ENCODE measurements around the gene HSD17B8.
A peak's percentile ranks its signal among the peaks of the same experiment; 100 is the strongest.

The HSD17B8 gene

DNA sequence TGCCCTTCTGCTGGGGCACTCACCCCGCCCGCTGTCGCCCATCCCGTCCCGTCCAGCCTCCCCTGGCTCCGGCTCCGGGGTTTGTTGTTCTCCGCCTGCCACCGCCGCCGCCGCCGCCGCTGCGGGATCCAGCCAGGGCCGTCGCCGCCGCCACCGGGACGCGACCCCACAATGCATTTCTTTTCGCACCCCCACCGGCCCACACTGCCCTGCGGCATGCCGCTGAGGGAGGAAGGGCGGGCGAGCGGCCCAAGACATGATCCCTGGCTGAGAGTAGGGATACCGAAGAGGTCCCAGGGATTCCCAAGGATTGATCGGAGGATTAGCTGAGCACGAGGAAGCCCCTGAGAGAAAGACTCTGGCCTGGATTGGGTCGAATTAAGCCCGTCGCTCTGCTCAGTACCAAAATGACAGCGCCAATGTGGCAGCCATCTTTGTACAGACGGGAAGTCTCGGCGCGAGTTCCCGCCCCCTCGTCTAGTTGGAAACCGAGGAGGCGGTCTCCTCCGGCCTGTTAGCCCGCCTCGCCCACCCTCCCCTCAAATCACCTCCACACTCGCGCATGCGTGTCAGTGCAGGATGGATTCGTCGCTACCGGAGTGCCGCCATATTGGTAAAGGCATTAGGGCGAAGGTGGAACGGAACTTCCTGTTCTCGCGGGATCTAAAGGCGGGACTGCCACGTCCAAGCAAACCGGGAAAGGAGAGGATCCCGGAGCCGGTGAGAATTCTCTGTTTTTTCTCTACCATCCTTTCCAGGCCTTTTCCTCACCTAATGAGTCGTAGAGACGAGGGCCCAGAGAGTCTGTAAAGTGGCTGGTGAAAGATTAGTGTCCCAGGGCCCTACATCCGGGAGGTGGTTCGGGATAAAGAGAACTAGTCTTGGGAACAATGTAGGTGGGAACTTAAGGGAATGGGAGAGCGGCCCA, 4.0 kb upstream of the HSD17B8 start, which contains the start of the genes RXRB and SLC39A7:
Gene RXRB (minus strand): TSS at position 447 of the 928 bp plus-strand sequence. CDS start 189 bp downstream, at position 258.
Gene SLC39A7 (plus strand): TSS at position 649 of the 928 bp plus-strand sequence. CDS start 379 bp downstream, outside the sequence.
- 0% methylated on average over 68 of the region's 68 CpGs for WGBS, 2 experiments
- H3K9me3 ChIP-seq (ENCODE audit: control insufficient read depth, low read length), result no peaks in the 10 kb centered on the region
- peaks cover 24% of the 10 kb centered on the region for H3K36me3 ChIP-seq (ENCODE audit: control insufficient read depth, insufficient read depth, low read length)
- H3K27ac ChIP-seq (ENCODE audit: insufficient read depth, low read depth, low read length, poor library complexity, severe bottlenecking), result peak within 1 kb of the TSS; percentile 95
- peak within 1 kb of the TSS; percentile 95 for H3K4me3 ChIP-seq (ENCODE audit: insufficient read depth, low read depth, low read length)
- H3K4me1 ChIP-seq (ENCODE audit: control insufficient read depth, insufficient read depth, low read length), result peaks cover 22% of the 10 kb centered on the region
- H3K27me3 ChIP-seq (ENCODE audit: control insufficient read depth, insufficient read depth, low read length, poor library complexity, severe bottlenecking), result peaks cover 3% of the 10 kb centered on the region

DNA sequence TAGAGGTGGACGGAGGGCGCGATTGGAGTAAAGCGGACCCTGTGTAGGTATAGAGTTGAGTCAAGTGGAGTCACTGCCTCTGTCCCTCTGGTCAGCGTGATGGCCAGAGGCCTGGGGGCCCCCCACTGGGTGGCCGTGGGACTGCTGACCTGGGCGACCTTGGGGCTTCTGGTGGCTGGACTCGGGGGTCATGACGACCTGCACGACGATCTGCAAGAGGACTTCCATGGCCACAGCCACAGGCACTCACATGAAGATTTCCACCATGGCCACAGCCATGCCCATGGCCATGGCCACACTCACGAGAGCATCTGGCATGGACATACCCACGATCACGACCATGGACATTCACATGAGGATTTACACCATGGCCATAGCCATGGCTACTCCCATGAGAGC, 3.3 kb upstream of the HSD17B8 start:
- H3K27ac ChIP-seq (ENCODE audit: insufficient read depth, low read depth, low read length, poor library complexity, severe bottlenecking), result peak overlapping the region; percentile 95
- whole genome bisulfite sequencing, 2 experiments, result 6 to 7% methylated on average over 14 of the region's 14 CpGs

DNA sequence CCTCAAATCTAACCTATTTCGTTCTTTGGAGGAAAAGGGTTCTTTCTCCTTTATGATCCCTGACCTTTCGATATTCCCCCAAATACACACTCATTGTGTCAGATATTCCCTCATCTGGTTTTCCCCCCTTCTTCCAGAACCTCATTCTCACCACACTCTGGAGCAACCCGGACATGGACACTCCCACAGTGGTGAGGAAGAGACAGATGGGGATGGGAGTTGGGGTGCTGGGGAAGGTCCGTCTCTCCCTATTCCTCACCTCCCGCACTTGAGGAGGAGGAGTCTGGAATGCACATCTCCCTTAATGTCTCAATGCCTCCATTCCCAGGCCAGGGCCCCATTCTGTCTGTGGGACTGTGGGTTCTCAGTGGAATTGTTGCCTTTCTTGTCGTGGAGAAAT, 2.5 kb upstream of the HSD17B8 start:
- Histone ChIP-seq H3K4me3 (ENCODE audit: insufficient read depth, low read depth, low read length) (no peak overlapping the region), H3K27ac (ENCODE audit: insufficient read depth, low read depth, low read length, poor library complexity, severe bottlenecking) (no peak overlapping the region), H3K27me3 (ENCODE audit: control insufficient read depth, insufficient read depth, low read length, poor library complexity, severe bottlenecking) (peaks cover 8% of the 10 kb centered on the region), H3K4me1 (ENCODE audit: control insufficient read depth, insufficient read depth, low read length) (peaks cover 30% of the 10 kb centered on the region), H3K9me3 (ENCODE audit: control insufficient read depth, low read length) (no peaks in the 10 kb centered on the region), H3K36me3 (ENCODE audit: control insufficient read depth, insufficient read depth, low read length) (peaks cover 19% of the 10 kb centered on the region)
- 92 to 95% methylated on average over 5 to 6 of the region's 6 CpGs for WGBS, 2 experiments

More for the DNA sequence above, 3.3 kb upstream of the HSD17B8 start:
- Histone ChIP-seq H3K4me1 (ENCODE audit: control insufficient read depth, insufficient read depth, low read length) (peaks cover 28% of the 10 kb centered on the region), H3K36me3 (ENCODE audit: control insufficient read depth, insufficient read depth, low read length) (peaks cover 19% of the 10 kb centered on the region), H3K9me3 (ENCODE audit: control insufficient read depth, low read length) (no peaks in the 10 kb centered on the region), H3K4me3 (ENCODE audit: insufficient read depth, low read depth, low read length) (peak overlapping the region; percentile 95), H3K27me3 (ENCODE audit: control insufficient read depth, insufficient read depth, low read length, poor library complexity, severe bottlenecking) (peaks cover 8% of the 10 kb centered on the region)

DNA sequence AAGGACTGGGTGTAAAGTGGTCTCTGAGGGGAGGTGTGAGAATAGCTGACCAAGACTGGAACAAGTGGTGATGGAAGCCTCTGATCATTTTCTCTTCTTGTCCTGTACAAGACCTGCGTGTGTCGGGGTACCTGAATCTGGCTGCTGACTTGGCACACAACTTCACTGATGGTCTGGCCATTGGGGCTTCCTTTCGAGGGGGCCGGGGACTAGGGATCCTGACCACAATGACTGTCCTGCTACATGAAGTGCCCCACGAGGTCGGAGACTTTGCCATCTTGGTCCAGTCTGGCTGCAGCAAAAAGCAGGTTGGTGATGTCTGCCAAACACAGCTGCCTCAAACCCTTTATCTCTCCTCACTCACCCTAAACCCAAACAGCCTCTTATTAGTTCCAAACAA, 1.7 kb upstream of the HSD17B8 start:
- peaks cover 19% of the 10 kb centered on the region for H3K36me3 ChIP-seq (ENCODE audit: control insufficient read depth, insufficient read depth, low read length)
- peaks cover 8% of the 10 kb centered on the region for H3K27me3 ChIP-seq (ENCODE audit: control insufficient read depth, insufficient read depth, low read length, poor library complexity, severe bottlenecking)
- WGBS, 2 experiments, result 93 to 96% methylated on average over 6 of the region's 6 CpGs
- H3K27ac ChIP-seq (ENCODE audit: insufficient read depth, low read depth, low read length, poor library complexity, severe bottlenecking), result no peak overlapping the region
- peaks cover 30% of the 10 kb centered on the region for H3K4me1 ChIP-seq (ENCODE audit: control insufficient read depth, insufficient read depth, low read length)
- H3K4me3 ChIP-seq (ENCODE audit: insufficient read depth, low read depth, low read length), result no peak overlapping the region
- no peaks in the 10 kb centered on the region for H3K9me3 ChIP-seq (ENCODE audit: control insufficient read depth, low read length)

DNA sequence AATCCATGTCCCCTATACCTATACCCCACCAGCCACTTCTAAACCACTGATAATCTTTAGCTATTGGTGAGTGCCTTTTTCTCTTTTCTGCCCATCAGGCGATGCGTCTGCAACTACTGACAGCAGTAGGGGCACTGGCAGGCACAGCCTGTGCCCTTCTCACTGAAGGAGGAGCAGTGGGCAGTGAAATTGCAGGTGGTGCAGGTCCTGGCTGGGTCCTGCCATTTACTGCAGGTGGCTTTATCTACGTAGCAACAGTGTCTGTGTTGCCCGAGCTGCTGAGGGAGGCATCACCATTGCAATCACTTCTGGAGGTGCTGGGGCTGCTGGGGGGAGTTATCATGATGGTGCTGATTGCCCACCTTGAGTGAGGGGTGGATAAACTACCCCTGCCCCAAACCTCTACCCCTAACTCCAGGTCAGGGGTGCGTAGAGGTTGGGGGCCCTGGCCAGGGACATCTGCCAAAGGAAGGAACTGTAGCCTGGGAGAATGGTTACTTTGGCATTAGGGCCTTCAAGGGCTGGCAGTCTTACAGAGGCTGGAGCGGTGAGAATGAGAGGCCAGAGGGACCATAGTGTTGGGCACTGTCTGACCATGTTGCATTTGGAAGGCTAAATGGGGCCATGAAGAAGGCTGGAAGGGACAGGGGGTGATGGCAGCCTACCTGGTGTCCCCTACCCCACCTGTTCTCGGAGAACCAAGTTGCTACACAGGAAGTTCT, 851 bp upstream of the HSD17B8 start:
- Histone ChIP-seq H3K27ac (ENCODE audit: insufficient read depth, low read depth, low read length, poor library complexity, severe bottlenecking) (no peak overlapping the region), H3K4me1 (ENCODE audit: control insufficient read depth, insufficient read depth, low read length) (peaks cover 30% of the 10 kb centered on the region), H3K4me3 (ENCODE audit: insufficient read depth, low read depth, low read length) (no peak overlapping the region), H3K27me3 (ENCODE audit: control insufficient read depth, insufficient read depth, low read length, poor library complexity, severe bottlenecking) (peaks cover 8% of the 10 kb centered on the region), H3K36me3 (ENCODE audit: control insufficient read depth, insufficient read depth, low read length) (peaks cover 19% of the 10 kb centered on the region), H3K9me3 (ENCODE audit: control insufficient read depth, low read length) (no peaks in the 10 kb centered on the region)
- WGBS, 2 experiments, result 94 to 96% methylated on average over 7 of the region's 7 CpGs

DNA sequence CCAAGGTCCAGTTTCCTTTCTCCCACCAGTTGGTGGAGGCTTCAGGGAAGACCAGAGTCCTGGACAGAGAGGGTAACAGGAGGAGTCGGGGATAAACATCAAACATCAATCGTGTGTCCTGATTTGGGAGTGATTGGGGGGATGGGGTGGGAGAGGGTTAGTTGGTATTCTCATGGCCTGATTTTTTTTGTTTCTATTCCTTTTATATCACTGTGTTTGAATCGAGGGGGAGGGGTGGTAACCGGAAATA, 365 bp upstream of the HSD17B8 start:
- peaks cover 33% of the 10 kb centered on the region for H3K4me1 ChIP-seq (ENCODE audit: control insufficient read depth, insufficient read depth, low read length)
- 4 to 6% methylated on average over 4 of the region's 4 CpGs for WGBS, 2 experiments
- H3K27ac ChIP-seq (ENCODE audit: insufficient read depth, low read depth, low read length, poor library complexity, severe bottlenecking), result no peak overlapping the region
- H3K27me3 ChIP-seq (ENCODE audit: control insufficient read depth, insufficient read depth, low read length, poor library complexity, severe bottlenecking), result peaks cover 8% of the 10 kb centered on the region
- no peaks in the 10 kb centered on the region for H3K9me3 ChIP-seq (ENCODE audit: control insufficient read depth, low read length)
- H3K36me3 ChIP-seq (ENCODE audit: control insufficient read depth, insufficient read depth, low read length), result peaks cover 19% of the 10 kb centered on the region
- peak overlapping the region; percentile 60 for H3K4me3 ChIP-seq (ENCODE audit: insufficient read depth, low read depth, low read length)

DNA sequence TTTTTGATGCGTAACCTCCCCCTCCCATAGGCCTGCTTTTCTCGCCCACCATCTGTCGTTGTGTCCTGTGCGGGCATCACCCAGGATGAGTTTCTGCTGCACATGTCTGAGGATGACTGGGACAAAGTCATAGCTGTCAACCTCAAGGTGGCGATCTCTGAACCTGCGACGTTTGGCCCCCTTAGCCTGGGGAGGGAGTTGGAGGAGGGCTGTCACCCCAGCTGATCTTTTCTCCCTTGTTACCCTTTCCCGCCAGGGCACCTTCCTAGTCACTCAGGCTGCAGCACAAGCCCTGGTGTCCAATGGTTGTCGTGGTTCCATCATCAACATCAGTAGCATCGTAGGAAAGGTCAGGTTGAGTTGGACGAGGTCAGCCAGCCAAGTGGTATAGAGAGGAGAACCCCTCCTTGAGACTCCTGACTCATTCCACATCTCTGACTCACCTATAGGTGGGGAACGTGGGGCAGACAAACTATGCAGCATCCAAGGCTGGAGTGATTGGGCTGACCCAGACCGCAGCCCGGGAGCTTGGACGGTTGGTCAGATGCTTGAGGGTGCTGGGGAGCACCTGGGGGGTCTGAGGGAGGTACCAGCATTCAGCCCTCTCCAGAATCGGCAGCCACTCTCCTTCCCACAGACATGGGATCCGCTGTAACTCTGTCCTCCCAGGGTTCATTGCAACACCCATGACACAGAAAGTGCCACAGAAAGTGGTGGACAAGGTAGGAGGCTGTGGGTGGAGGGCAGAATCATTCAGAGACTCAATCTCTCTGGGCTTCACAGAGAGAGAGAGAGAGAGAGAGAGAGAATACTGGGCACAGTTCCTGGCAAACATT, 954 bp downstream of the HSD17B8 start:
- WGBS, 2 experiments, result 25 to 27% methylated on average over 17 of the region's 17 CpGs
- H3K27ac ChIP-seq (ENCODE audit: insufficient read depth, low read depth, low read length, poor library complexity, severe bottlenecking), result peak overlapping the region; percentile 92
- H3K36me3 ChIP-seq (ENCODE audit: control insufficient read depth, insufficient read depth, low read length), result peaks cover 28% of the 10 kb centered on the region
- peaks cover 8% of the 10 kb centered on the region for H3K27me3 ChIP-seq (ENCODE audit: control insufficient read depth, insufficient read depth, low read length, poor library complexity, severe bottlenecking)
- no peaks in the 10 kb centered on the region for H3K9me3 ChIP-seq (ENCODE audit: control insufficient read depth, low read length)
- H3K4me3 ChIP-seq (ENCODE audit: insufficient read depth, low read depth, low read length), result peak overlapping the region; percentile 60
- H3K4me1 ChIP-seq (ENCODE audit: control insufficient read depth, insufficient read depth, low read length), result peaks cover 46% of the 10 kb centered on the region

DNA sequence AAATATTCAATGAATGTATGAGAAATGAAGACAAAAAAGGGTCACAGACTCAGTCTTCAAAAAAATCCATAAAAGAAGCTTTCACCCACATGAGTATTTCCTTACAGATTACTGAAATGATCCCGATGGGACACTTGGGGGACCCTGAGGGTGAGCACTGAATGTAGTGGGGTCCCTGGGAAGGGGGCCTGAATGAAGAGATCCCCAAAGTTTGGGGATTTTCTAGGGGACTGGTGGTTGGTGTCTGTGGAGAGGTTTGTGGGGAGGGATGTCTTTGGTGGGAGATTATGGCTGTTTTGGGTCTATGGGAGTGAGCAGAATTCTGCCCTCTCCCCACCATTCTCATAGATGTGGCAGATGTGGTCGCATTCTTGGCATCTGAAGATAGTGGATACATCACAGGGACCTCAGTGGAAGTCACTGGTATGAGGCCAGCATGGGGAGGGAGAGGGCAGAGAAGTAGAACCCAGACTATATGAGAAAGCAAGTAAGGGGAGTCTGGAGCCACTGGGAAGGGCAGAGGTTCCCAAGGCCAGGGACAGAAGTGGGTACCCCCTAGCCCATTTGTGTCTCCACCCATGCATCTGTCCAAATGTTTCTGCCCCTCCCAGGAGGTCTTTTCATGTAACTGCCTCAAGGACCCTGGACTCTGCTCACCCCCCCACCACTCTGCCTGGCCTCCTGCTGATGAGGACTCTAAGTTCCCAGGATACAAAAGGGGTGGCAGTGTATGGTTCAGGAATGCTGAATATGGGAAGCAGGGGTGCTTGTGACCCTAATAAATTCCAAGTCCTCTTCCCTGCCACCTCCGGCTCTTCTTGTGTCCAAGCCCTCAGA, 1.8 kb downstream of the HSD17B8 start:
- H3K9me3 ChIP-seq (ENCODE audit: control insufficient read depth, low read length), result no peaks in the 10 kb centered on the region
- H3K27me3 ChIP-seq (ENCODE audit: control insufficient read depth, insufficient read depth, low read length, poor library complexity, severe bottlenecking), result peaks cover 8% of the 10 kb centered on the region
- H3K4me3 ChIP-seq (ENCODE audit: insufficient read depth, low read depth, low read length), result peak overlapping the region; percentile 89
- H3K27ac ChIP-seq (ENCODE audit: insufficient read depth, low read depth, low read length, poor library complexity, severe bottlenecking), result peak overlapping the region; percentile 92
- H3K4me1 ChIP-seq (ENCODE audit: control insufficient read depth, insufficient read depth, low read length), result peaks cover 46% of the 10 kb centered on the region
- WGBS, 2 experiments, result 48 to 50% methylated on average over 3 of the region's 3 CpGs
- peaks cover 32% of the 10 kb centered on the region for H3K36me3 ChIP-seq (ENCODE audit: control insufficient read depth, insufficient read depth, low read length)

DNA sequence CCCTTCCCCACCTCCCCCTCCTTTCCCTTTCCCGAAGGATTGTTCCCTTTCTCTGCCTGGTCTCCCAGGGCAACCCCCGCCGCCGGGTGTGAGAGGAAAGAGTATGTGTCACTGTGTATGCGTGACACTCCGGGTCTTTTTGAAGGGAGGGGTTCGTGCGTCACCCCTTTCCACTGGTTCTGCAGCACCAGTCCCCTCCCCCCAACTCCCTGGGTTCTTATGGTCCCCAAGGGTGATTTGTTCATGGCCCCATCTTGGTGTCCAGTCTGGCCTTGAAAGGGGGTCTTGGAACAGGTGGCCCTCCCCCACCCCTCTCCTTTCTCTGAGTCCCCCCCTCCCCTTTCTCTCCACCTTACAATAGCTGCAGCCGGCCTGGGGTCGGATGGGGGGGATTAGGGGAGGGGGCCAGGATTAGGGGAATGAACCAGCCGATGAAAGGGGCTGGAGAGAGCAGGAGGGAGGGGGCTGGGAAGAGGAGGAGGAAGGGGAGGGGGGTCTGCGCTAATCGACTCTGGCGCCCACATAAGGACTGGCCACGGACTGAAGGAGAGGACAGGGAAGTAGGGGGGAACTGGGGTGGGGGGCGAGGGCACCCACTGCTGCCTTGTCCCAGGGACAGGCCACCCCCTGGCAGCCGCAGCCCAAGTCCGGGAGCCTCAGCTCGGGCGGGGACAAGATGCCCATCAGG, 2.6 kb downstream of the HSD17B8 start:
- H3K4me1 ChIP-seq (ENCODE audit: control insufficient read depth, insufficient read depth, low read length), result peaks cover 40% of the 10 kb centered on the region
- H3K4me3 ChIP-seq (ENCODE audit: insufficient read depth, low read depth, low read length), result peak overlapping the region; percentile 89
- H3K27me3 ChIP-seq (ENCODE audit: control insufficient read depth, insufficient read depth, low read length, poor library complexity, severe bottlenecking), result peaks cover 8% of the 10 kb centered on the region
- no peaks in the 10 kb centered on the region for H3K9me3 ChIP-seq (ENCODE audit: control insufficient read depth, low read length)
- peaks cover 37% of the 10 kb centered on the region for H3K36me3 ChIP-seq (ENCODE audit: control insufficient read depth, insufficient read depth, low read length)
- peak overlapping the region; percentile 92 for H3K27ac ChIP-seq (ENCODE audit: insufficient read depth, low read depth, low read length, poor library complexity, severe bottlenecking)
- 1 to 2% methylated on average over 19 to 20 of the region's 20 CpGs for WGBS, 2 experiments
